HG02870 (cell line): Measurements from ENCODE around the gene HTT.
"Not testable (repeated sequence)": the region's sequence is repeated elsewhere in the genome, so short reads cannot be mapped to it uniquely, and the experiment has no call there.

Experiments
- ATAC-seq: cut with Tn5 transposase; IDR thresholded peaks from one replicate; pipeline ENCODE4 v1.9.1; 2021; ENCODE audit warnings: mild to moderate bottlenecking, moderate library complexity; ENCODE audit not compliant: unreplicated experiment

The HTT gene

DNA sequence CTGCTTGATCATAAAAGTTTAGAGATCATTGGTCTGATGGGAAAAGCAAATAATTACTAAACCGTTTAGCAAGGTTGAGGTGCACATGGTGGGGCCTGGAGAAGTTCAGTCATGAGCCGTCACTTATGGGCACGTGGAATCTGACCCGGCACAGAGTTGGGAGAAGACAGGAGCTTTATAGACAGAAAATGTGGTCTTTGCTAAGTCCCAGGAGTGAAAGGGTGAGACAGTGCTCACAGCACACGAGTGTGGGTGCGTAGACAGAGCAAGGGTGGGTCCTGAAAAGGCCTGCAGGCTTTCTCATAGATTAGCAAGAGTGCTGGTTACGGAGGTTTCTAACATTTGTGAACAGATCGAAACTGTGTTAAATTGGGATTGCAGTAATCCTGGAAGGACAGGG lies 43.8 kb downstream of the HTT start:
- no peak for ATAC-seq

DNA sequence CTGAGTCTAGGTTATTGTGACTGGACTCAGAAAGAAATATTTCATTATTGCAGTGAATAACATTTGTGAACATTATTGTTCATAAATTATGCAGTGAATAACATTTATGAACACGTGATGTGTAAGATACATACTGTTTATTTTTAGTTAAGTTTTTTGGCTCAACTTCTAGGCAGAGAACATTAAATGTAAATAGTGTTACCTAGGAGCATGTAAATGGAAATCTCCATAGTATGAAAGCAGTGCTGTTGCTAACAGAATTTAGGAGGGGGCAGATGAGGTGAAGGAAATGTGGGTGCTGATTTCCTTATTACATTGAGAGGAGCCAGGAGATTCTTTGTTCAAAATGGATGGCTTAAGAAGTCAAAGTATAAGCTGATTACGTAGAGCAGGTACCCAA lies 45.0 kb downstream of the HTT start:
- ATAC-seq, result no peak

GRCh38 chr4:3121110-3121509 lies 46.6 kb downstream of the HTT start:
- ATAC-seq, result no peak

- ATAC-seq, result no peak
Observed at GRCh38 chr4:3121596-3121995, 47.1 kb downstream of the HTT start.

DNA sequence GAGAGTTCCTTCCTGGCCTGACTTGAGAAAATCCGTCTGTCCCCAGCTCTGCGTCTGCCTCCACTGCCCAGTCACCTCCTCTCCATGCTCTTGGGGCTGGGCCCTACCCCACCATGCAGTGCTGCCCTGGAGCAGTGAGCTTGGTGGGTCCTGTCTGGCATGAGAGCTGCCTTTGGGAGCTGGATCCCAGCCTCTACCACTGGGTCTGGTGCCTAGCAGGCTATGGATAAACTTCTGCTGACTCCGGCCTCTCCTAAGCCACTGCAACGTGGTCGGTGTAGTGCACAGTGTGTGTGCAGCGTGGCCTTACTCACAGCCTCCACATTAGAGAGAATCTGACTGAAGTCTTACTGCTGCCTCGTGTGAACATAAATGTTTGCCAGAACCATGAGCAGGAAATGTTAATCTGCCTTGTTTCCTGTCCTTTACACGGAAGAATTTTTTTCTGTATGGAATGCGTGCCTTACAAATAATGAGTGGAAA lies 47.6 kb downstream of the HTT start:
- no peak for ATAC-seq

- ATAC-seq, result no peak
Observed at GRCh38 chr4:3123181-3123671, 48.7 kb downstream of the HTT start.

DNA sequence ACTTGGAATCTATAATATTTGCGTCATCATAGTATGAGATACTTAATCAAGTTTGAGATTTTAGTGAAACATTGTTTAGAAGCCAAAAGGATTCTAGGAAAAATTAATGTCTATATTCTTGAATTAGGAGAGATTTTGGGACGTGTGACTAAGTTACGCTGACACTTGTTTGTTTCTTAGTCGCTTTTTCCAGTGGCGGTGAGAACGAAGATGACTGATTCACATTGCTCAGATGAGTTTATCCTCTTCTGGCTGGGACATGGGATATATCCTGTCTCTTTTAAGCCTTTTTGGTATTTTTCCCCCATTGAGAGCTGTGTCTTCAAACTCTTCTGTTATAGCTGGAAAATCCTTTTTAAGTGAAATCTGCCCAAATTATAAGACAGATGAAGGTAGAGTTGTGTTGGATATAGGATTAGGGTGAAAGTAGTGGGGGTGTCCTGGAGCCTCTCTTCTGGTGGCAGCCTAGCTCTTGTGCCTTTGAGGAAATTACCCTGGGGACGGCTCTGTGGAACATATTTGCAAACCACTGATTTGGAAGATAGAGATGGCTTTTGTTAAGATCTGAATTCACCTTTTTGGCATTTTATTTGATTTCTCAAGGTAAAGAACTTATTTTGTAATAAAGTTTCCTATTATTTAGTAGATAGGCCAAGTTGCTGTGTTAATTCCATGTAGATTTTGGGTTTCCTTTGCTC lies 49.7 kb downstream of the HTT start:
- no peak for ATAC-seq

DNA sequence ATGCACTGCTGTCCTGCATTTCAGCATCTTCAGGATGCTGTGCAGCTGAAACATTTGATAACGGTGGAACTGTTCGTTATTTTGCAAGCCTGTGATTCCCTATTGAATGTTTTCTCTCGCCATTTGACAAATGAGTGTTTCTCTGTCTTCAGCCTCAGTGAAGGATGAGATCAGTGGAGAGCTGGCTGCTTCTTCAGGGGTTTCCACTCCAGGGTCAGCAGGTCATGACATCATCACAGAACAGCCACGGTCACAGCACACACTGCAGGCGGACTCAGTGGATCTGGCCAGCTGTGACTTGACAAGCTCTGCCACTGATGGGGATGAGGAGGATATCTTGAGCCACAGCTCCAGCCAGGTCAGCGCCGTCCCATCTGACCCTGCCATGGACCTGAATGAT lies 52.6 kb downstream of the HTT start:
- ATAC-seq, result no peak

GRCh38 chr4:3128058-3128457 lies 53.6 kb downstream of the HTT start:
- no peak for ATAC-seq

GRCh38 chr4:3128976-3129375 lies 54.5 kb downstream of the HTT start:
- ATAC-seq, result no peak

- ATAC-seq, result no peak
Observed at GRCh38 chr4:3130201-3130600, 55.7 kb downstream of the HTT start.

DNA sequence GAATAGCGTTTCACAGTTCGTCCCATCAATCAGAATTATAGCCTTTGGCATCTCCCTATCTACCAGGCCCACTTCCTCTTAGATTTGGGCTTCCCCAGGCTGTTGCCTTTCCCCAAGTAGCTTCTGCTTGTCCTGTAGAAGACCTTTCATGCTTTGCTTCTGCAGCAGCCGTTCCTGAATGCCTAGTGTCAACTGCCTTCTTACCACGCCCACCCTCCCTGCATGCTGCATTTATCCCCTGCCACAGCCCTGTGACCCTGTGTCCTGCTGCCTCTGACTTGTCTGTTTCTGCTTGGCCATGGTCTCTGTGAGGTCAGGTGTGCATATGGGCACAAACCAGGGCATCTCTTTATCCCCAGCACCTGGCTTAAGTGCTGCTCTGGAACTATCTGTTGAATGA lies 56.3 kb downstream of the HTT start:
- no peak for ATAC-seq

DNA sequence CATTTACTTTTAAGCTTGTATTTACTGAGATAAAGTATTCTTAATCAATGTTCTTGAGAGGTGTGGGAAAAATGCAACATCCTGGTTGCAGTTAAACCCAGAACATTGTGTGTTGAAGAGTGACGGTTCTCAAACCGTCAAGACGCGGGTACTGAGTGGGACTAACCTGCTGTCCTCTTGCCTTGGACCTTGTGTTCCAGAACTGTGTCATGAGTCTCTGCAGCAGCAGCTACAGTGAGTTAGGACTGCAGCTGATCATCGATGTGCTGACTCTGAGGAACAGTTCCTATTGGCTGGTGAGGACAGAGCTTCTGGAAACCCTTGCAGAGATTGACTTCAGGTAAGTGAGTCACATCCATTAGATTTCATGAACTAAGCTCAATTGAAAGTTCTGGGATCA lies 59.7 kb downstream of the HTT start:
- ATAC-seq, result no peak

- no peak for ATAC-seq
Observed at GRCh38 chr4:3135155-3136011, 60.9 kb downstream of the HTT start.

DNA sequence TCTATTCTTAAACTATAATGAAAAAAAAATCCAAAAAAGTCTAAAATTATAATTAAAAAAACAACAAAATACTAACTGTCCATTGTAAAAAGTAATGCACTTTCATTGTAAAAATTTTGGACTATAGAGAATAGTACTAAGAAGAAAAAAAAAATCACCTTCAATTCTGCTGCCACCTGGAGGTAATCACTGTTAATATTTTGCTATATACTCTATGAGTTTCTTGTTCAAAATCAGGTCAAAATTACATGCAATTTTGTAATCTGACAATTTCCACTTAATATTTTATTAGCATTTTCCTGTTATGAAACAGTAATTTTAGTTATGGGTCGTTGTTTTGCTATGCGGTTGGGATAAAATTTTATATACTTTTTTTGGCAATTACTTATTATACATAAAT lies 62.0 kb downstream of the HTT start:
- ATAC-seq, result no peak

GRCh38 chr4:3137908-3138307 lies 63.4 kb downstream of the HTT start:
- no peak for ATAC-seq

DNA sequence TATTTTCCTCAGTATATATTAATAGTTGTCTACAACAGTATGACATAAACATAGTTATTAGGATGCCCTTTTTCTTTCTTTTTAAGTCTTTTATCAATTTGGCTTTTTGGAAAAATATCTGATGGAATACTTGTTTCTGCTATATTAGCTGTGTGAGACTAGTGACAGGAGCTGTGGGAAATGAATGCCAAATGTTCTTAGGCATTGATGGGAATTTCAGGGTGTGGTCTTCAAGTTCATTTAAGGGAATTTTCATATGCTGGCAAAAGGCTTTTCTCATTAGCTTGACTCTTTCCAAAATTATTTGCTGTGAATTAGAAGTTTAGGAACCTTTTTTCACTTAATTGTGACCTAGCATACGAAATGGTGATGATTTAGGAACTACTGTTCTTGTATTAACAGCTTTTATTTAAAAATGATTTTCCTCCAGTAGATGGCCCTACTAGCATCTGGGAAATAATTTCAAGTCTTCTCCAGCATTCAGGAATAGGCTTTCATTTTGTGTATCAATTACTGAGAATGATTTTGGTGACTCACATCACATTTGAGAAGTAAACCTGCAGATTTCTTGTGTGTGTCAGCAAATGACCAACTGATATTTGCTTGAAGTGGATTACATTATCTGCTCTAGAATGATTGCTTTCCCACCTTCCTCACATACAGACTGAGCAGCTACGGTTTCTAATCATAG lies 70.9 kb downstream of the HTT start:
- no peak for ATAC-seq

- ATAC-seq, result no peak
Observed at GRCh38 chr4:3148926-3149325, 74.4 kb downstream of the HTT start.

GRCh38 chr4:3151238-3151637 lies 76.8 kb downstream of the HTT start:
- ATAC-seq, result not testable (repeated sequence)

DNA sequence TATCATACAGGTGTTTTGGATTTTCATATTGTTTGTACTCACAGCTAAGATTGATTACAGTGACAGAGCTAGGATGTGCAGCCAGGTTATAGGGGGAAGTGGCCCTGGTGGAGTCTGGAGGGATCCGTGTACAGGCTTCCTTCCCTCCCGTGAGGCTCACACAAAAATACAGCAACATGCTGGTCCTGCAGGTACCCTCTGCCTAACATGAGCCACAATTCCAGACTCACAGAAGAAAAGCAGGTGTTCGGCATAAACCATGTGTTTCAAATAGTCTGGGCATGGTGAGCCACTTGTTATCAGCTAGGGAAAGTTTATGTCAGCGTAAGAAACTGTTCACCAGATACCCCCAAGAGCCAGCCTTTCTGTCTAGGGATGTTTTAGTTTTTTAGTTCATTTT lies 82.9 kb downstream of the HTT start:
- no peak for ATAC-seq

GRCh38 chr4:3158841-3159240 lies 84.4 kb downstream of the HTT start:
- no peak for ATAC-seq

DNA sequence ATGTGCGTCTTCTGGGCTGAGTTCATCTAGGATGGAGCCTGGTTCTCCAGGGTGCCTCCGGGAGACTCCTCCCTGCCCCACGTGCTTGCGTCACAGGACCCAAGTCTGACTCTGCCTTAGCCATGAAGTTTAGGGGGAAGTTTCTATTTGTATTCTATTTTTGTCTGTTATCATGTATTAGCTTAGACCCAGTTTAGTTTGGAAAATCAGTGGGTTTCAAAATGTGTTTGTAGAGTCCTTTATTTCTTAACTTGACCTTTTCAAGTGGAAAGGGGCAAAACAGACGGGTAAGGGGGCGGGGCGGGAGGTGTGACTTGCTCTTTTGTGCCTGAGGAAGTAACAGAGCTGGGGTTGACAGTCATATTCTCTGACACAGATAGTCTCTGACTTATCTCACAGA lies 86.0 kb downstream of the HTT start:
- ATAC-seq, result no peak
